Lung (tissue), 12 donors: Measurements from ENCODE around the gene BMP2K. TPM values are rescaled to one million over a fixed set of nuclear protein-coding genes. Genes with fewer than 3 reads are reported as not detected.

Experiments
- ATAC-seq: fragments of 200-7000 bp; cut with Tn5 transposase; one replicate; pipeline ENCODE4 v1.9.1; 2020; ENCODE audit warnings: moderate number of reproducible peaks; ENCODE audit not compliant: insufficient read depth, low FRiP score
- DNase-seq, 3 donors: peaks; one replicate each; pipeline ENCODE4 v3.0.0-alpha.2; 2013 to 2017
- H3K27ac ChIP-seq, 2 donors: one replicate each; pipeline ENCODE4 v1.5.1; 2013; ENCODE audit warnings: mild to moderate bottlenecking in 2 of 2, moderate library complexity in 2 of 2, control low read depth in 1 of 2, inconsistent platforms in 1 of 2, low read depth in 1 of 2, low read length in 1 of 2
- H3K27me3 ChIP-seq, 3 donors: one replicate each; pipeline ENCODE4 v1.5.1; 2013; ENCODE audit warnings: low read length in 2 of 3; ENCODE audit not compliant: control insufficient read depth in 3 of 3, insufficient read depth in 3 of 3
- H3K36me3 ChIP-seq, 4 donors: one replicate each; pipeline ENCODE4 v1.5.1; 2013; ENCODE audit warnings: low read length in 4 of 4, mild to moderate bottlenecking in 1 of 4, moderate library complexity in 1 of 4; ENCODE audit not compliant: control insufficient read depth in 4 of 4, insufficient read depth in 4 of 4
- H3K4me1 ChIP-seq, 5 donors: one replicate each; pipeline ENCODE4 v1.5.1; 2013; ENCODE audit warnings: low read length in 5 of 5, mild to moderate bottlenecking in 2 of 5, moderate library complexity in 1 of 5; ENCODE audit not compliant: control insufficient read depth in 5 of 5, insufficient read depth in 5 of 5
- H3K4me3 ChIP-seq: one replicate; pipeline ENCODE4 v1.5.1; 2013; ENCODE audit warnings: mild to moderate bottlenecking, control low read depth, moderate library complexity
- H3K9ac ChIP-seq, 2 donors: one replicate each; pipeline ENCODE4 v1.5.1; 2013; ENCODE audit warnings: low read length in 2 of 2, control low read depth in 1 of 2; ENCODE audit not compliant: insufficient read depth in 1 of 2
- H3K9me3 ChIP-seq, 4 donors: one replicate each; pipeline ENCODE4 v1.5.1; 2013; ENCODE audit warnings: low read length in 3 of 4, mild to moderate bottlenecking in 1 of 4, moderate library complexity in 1 of 4; ENCODE audit not compliant: control insufficient read depth in 4 of 4, insufficient read depth in 3 of 4
- WGBS, 2 donors: extraction: QIAGEN DNeasy Blood & Tissue Kit; methylation state at CpG; one replicate each; pipeline ENCODE4 v1.1.7; 2013; 5-methylcytosine and 5-hydroxymethylcytosine counted together
- polyA plus RNA-seq, 2 donors: library from polyadenylated mRNA; stranded (reverse); fragments of 200-250 nt; gene quantifications; one replicate each; pipeline ENCODE4 v1.2.1, GENCODE V29; 2013
- total RNA-seq, 2 donors: library from RNA; depleted of rRNA in 1 of 2; stranded (reverse); fragments of >200 nt in 1 of 2; gene quantifications; one replicate each; pipeline ENCODE4 v1.2.1, GENCODE V29; 2014 to 2021
- TF ChIP-seq, protein P1 (sequence below): IDR thresholded peaks from 2 replicates; pipeline ENCODE4 v1.5.1; 2012; ENCODE audit warnings: mild to moderate bottlenecking; ENCODE audit errors: control extremely low read depth, extremely low read depth
- donor health status: control.
- donor health status: control.
- donor health status: Bipolar disorder and iron deficiency.
- donor health status: healthy.
- donor health status: DM: yes; HTN: yes; CAD: no.

BMP2K gene
- total and polyA plus RNA-seq, 4 donors, result 10.0 to 89.7 (median 26.0) TPM

DNA sequence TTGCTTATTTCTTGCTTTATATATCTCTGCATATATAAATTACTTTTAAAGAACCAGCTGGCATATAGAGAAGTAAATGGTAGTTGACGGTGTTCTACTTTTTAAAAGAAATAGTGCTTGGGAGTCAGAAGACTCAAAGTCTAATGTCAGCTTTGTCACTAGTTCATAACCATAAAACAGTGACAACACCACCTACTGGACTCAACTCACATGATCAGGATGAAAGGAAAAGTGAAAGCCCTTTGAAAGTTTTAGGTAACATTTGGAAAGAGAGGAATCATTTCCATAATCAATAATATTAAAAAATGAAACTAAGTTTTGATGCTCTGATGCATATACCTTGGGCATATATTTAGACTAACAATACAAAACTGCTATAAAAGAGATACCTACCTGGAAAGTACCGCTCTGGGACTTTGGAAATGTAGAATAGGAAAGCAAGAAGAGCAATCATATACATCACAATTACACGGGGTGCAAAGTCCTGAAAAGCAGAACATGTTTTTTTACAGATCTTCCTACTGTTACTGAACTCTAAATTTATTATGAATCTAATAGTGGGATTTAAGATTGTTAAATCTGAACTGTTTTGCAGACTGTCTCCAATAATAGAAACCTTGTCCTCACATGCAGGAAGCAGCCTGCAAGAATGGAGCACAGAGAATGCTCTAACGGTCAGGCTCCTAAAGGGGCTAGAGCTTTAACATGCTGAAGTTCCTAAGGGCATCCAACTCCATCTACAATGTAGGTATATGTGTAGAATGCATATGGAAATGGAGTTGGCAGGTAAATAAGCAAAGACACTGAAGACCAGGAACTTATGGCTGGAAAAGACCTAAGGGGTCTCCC, 147.5 kb downstream of the BMP2K start:
- H3K4me3 ChIP-seq, result no peak overlapping the region
- ATAC-seq (no peak), DNase-seq (no peak)
- H3K36me3 ChIP-seq, result peaks cover 0 to 6% (median under 1%) of the 10 kb centered on the region in 4 donors
- no peaks in the 10 kb centered on the region for H3K4me1 ChIP-seq
- WGBS, 2 donors, result 62 to 71% methylated on average over 4 of the region's 4 CpGs
- TF ChIP-seq, protein P1, sequence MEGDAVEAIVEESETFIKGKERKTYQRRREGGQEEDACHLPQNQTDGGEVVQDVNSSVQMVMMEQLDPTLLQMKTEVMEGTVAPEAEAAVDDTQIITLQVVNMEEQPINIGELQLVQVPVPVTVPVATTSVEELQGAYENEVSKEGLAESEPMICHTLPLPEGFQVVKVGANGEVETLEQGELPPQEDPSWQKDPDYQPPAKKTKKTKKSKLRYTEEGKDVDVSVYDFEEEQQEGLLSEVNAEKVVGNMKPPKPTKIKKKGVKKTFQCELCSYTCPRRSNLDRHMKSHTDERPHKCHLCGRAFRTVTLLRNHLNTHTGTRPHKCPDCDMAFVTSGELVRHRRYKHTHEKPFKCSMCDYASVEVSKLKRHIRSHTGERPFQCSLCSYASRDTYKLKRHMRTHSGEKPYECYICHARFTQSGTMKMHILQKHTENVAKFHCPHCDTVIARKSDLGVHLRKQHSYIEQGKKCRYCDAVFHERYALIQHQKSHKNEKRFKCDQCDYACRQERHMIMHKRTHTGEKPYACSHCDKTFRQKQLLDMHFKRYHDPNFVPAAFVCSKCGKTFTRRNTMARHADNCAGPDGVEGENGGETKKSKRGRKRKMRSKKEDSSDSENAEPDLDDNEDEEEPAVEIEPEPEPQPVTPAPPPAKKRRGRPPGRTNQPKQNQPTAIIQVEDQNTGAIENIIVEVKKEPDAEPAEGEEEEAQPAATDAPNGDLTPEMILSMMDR, result no peak
- H3K27me3 ChIP-seq, result no peaks in the 10 kb centered on the region
- no peak overlapping the region for H3K9ac ChIP-seq
- no peak overlapping the region for H3K27ac ChIP-seq
- H3K9me3 ChIP-seq, result no peaks in the 10 kb centered on the region

DNA sequence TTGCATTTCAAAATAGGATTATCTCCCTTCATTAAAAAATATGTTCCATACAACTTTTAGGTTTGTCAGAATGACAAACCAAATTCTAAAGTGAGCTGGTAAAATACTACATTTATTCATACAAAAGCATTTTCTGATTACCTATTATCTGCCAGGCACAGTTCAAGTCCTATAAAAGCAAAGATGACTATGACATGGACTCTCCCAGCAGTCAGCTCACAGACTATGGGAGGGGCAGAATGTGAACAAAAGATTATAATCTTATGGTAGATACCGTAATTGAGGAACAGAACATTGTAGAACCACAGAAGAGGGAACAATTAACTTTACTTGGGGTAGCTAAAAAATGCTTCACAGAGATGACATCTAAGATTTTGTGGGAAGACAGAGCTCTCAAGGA, 150.7 kb downstream of the BMP2K start:
- no peaks in the 10 kb centered on the region for H3K27me3 ChIP-seq
- DNase-seq (no peak), ATAC-seq (no peak)
- TF ChIP-seq, protein P1, result no peak
- peaks cover 0 to 2% (median 0%) of the 10 kb centered on the region in 4 donors for H3K9me3 ChIP-seq
- no peak overlapping the region for H3K4me3 ChIP-seq
- peaks cover 0 to 6% (median 4%) of the 10 kb centered on the region in 4 donors for H3K36me3 ChIP-seq
- WGBS, 2 donors, result 63 to 66% methylated on average over 1 of the region's 1 CpG
- no peaks in the 10 kb centered on the region for H3K4me1 ChIP-seq
- H3K27ac ChIP-seq, result no peak overlapping the region
- H3K9ac ChIP-seq, result no peak overlapping the region

DNA sequence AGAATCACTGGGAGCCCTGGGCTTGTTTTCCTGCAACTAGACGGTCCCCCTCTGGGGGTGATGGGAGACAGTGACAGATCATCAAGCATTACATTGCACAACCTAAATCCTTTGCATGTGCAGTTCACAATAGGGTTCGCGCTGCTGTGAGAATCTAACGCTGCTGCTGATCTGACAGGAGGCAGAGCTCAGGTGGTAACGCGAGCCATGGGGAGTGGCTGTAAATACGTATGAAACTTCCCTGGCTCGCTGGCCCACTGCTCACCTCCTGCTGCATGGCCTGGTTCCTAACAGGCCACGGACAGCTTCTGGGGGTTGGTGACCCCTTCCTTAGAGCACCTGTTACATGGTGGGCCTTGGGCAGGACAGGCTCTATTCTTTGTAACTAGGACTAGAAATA, 152.7 kb downstream of the BMP2K start:
- ATAC-seq (no peak), DNase-seq (no peak)
- Histone ChIP-seq H3K36me3 (peaks cover 0 to 7% (median 4%) of the 10 kb centered on the region in 4 donors), H3K4me1 (no peaks in the 10 kb centered on the region), H3K27me3 (no peaks in the 10 kb centered on the region), H3K9ac (no peak overlapping the region), H3K9me3 (peaks cover 0 to 2% (median 0%) of the 10 kb centered on the region in 4 donors), H3K27ac (no peak overlapping the region), H3K4me3 (no peak overlapping the region)
- TF ChIP-seq, protein P1, result no peak
- 93 to 95% methylated on average over 9 of the region's 9 CpGs for WGBS, 2 donors
